Measurements from ENCODE around the gene AOAH. TPM values are rescaled to one million over a fixed set of nuclear protein-coding genes. Genes with fewer than 3 reads are reported as not detected.

AOAH gene
- total RNA-seq, 2 donors from 2014 or later: 2.5 to 7.2 TPM

- Histone ChIP-seq H3K4me1 (no peaks in the 10 kb centered on the region), H3K9me3 (peaks cover 0 to 4% of the 10 kb centered on the region in 2 donors), H3K4me3 (no peak overlapping the region), H3K36me3 (no peaks in the 10 kb centered on the region), H3K27ac (no peak overlapping the region), H3K27me3 (no peaks in the 10 kb centered on the region)
- DNase-seq (ENCODE audit: low spot score): no peak
- TF ChIP-seq CTCF (IDR thresholded peaks at IDR 0.05): no peak
Observed at GRCh38 chr7:36746347-36746746, 22.1 kb upstream of the AOAH start.

GRCh38 chr7:36742911-36743775 lies 18.8 kb upstream of the AOAH start:
- Histone ChIP-seq H3K36me3 (no peaks in the 10 kb centered on the region), H3K27ac (no peak overlapping the region), H3K4me3 (no peak overlapping the region), H3K9me3 (peaks cover 0 to 4% of the 10 kb centered on the region in 2 donors), H3K4me1 (no peaks in the 10 kb centered on the region), H3K27me3 (no peaks in the 10 kb centered on the region)
- TF ChIP-seq CTCF (IDR thresholded peaks at IDR 0.05): no peak
- no peak for DNase-seq (ENCODE audit: low spot score)

GRCh38 chr7:36741866-36742265 lies 17.6 kb upstream of the AOAH start:
- H3K4me1 ChIP-seq: no peaks in the 10 kb centered on the region
- H3K36me3 ChIP-seq: no peaks in the 10 kb centered on the region
- no peak for TF ChIP-seq CTCF (IDR thresholded peaks at IDR 0.05)
- no peak overlapping the region for H3K27ac ChIP-seq
- H3K9me3 ChIP-seq: peaks cover 0 to 4% of the 10 kb centered on the region in 2 donors
- no peak for DNase-seq (ENCODE audit: low spot score)
- no peak overlapping the region for H3K4me3 ChIP-seq
- no peaks in the 10 kb centered on the region for H3K27me3 ChIP-seq

- TF ChIP-seq CTCF (IDR thresholded peaks at IDR 0.05): no peak
- Histone ChIP-seq H3K27me3 (no peaks in the 10 kb centered on the region), H3K36me3 (no peaks in the 10 kb centered on the region), H3K9me3 (peaks cover 0 to 4% of the 10 kb centered on the region in 2 donors), H3K27ac (no peak overlapping the region), H3K4me1 (no peaks in the 10 kb centered on the region), H3K4me3 (no peak overlapping the region)
- DNase-seq (ENCODE audit: low spot score): no peak
Observed at GRCh38 chr7:36739351-36739750, 15.1 kb upstream of the AOAH start.

GRCh38 chr7:36736899-36737211 lies 12.6 kb upstream of the AOAH start:
- H3K9me3 ChIP-seq: no peaks in the 10 kb centered on the region
- TF ChIP-seq CTCF (IDR thresholded peaks at IDR 0.05): no peak
- no peaks in the 10 kb centered on the region for H3K27me3 ChIP-seq
- no peak for DNase-seq (ENCODE audit: low spot score)
- no peaks in the 10 kb centered on the region for H3K36me3 ChIP-seq
- H3K27ac ChIP-seq: peak overlapping the region in 1 of 2 donors; percentile 35
- H3K4me3 ChIP-seq: no peak overlapping the region
- no peaks in the 10 kb centered on the region for H3K4me1 ChIP-seq
